ENCODE data around the gene MACROH2A2. TPM values are rescaled to one million over a fixed set of nuclear protein-coding genes. Genes with fewer than 3 reads are reported as not detected.

Gene MACROH2A2
- total RNA-seq, 1 donor from 2014 or later, result 17.9 TPM

DNA sequence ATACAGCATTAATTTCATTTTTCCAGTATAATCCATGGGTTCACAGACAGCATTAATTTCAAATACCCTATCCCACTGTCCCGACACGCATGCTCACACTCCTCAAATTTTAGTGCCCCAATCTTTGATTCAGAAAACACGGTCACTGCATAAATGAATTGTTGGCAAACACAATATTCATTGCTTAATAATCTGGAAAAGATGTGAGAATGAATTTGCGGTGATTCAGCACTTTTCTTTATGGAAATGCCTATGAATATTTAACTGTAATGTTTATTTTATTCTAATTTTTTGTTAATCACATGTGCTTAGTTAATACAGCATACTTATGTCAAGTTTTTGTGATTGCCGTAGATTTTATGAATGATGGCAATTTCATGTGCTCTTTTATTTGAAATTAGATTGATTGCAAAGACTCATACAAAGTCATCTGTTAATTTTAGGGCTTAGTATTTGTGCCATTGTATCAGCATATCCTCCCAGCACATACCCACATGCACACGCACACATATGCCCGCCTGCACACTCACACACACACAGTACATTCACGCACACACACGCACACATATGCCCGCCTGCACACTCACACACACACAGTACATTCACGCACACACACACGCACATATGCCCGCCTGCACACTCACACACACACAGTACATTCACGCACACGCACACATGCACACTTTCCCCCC, 35.1 kb downstream of the MACROH2A2 start:
- DNase-seq, result no peak
- Histone ChIP-seq H3K27me3 (ENCODE audit: low read depth) (no peaks in the 10 kb centered on the region), H3K9me3 (replicated peaks) (no peaks in the 10 kb centered on the region), H3K36me3 (peaks cover 18% of the 10 kb centered on the region), H3K27ac (replicated peaks) (no peak overlapping the region), H3K4me3 (no peak overlapping the region), H3K4me1 (no peaks in the 10 kb centered on the region)
- TF ChIP-seq, protein P1, sequence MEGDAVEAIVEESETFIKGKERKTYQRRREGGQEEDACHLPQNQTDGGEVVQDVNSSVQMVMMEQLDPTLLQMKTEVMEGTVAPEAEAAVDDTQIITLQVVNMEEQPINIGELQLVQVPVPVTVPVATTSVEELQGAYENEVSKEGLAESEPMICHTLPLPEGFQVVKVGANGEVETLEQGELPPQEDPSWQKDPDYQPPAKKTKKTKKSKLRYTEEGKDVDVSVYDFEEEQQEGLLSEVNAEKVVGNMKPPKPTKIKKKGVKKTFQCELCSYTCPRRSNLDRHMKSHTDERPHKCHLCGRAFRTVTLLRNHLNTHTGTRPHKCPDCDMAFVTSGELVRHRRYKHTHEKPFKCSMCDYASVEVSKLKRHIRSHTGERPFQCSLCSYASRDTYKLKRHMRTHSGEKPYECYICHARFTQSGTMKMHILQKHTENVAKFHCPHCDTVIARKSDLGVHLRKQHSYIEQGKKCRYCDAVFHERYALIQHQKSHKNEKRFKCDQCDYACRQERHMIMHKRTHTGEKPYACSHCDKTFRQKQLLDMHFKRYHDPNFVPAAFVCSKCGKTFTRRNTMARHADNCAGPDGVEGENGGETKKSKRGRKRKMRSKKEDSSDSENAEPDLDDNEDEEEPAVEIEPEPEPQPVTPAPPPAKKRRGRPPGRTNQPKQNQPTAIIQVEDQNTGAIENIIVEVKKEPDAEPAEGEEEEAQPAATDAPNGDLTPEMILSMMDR (IDR thresholded peaks at IDR 0.05; ENCODE audit: borderline replicate concordance), result no peak
- intact Hi-C loops (cut with micrococcal nuclease), result no loop called here

DNA sequence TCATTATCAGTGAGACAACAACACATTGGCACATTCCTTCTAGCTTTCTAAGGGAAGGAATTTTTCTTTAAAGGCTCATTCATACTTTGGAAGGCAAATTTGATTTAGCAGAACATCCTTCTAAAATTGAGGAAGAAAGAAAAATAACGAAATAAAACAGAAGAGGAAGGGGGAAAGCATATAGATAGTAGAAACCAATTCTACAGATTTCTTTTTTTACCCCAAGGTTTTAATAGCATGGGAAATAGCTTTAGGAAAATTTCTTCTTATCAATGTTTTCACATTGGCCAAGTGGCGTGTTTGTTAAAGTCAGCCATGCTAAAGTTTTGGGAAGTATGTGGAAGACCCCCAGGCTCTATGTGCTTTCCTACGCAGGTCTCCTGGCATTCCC, 35.7 kb downstream of the MACROH2A2 start:
- no peaks in the 10 kb centered on the region for H3K27me3 ChIP-seq (ENCODE audit: low read depth)
- DNase-seq, result no peak
- no peaks in the 10 kb centered on the region for H3K9me3 ChIP-seq (replicated peaks)
- H3K36me3 ChIP-seq, result peaks cover 23% of the 10 kb centered on the region
- TF ChIP-seq, protein P1 (IDR thresholded peaks at IDR 0.05; ENCODE audit: borderline replicate concordance), result no peak
- no peak overlapping the region for H3K4me3 ChIP-seq
- no peaks in the 10 kb centered on the region for H3K4me1 ChIP-seq
- intact Hi-C loops (cut with micrococcal nuclease), result no loop called here
- H3K27ac ChIP-seq (replicated peaks), result no peak overlapping the region

DNA sequence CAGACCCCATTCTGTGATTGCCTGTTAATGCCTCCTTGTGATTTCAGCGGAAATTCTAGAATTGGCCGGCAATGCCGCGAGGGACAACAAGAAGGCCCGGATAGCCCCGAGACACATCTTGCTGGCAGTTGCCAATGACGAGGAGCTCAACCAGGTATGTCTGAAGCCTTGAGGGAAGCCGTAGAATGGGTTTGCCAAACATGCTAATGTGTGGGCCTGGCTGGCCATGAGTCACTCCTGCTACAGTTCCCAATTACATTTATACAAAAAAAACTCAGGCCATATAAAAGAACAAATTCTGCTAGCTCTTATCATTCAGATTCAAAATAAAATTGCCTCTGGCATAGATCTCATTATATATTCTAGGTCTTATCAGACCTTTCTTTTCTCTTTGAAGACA, 37.4 kb downstream of the MACROH2A2 start:
- Histone ChIP-seq H3K36me3 (peaks cover 40% of the 10 kb centered on the region), H3K4me1 (no peaks in the 10 kb centered on the region), H3K27me3 (ENCODE audit: low read depth) (no peaks in the 10 kb centered on the region), H3K4me3 (no peak overlapping the region), H3K27ac (replicated peaks) (no peak overlapping the region), H3K9me3 (replicated peaks) (no peaks in the 10 kb centered on the region)
- TF ChIP-seq, protein P1 (IDR thresholded peaks at IDR 0.05; ENCODE audit: borderline replicate concordance), result no peak
- intact Hi-C loops (cut with micrococcal nuclease), result no loop called here
- no peak for DNase-seq

DNA sequence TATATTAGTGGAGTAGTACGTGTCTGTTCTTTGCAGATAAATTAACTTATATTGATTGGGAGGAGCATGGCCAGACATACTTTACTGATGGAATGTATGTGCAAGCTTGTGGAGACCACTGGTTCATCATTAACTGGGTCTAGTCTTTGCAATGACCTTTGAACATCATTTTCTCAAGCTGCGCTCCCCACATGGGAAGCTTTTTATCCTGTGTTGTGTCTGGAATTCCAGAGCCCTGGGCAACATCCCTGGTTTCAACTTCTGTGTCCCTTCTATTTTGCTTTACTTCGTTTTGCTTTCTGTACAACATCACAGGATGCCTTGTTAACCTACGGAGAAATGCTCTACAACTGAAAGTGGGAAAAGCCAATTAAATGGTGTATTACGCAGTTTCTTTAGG, 38.3 kb downstream of the MACROH2A2 start:
- H3K27me3 ChIP-seq (ENCODE audit: low read depth), result no peaks in the 10 kb centered on the region
- no peaks in the 10 kb centered on the region for H3K4me1 ChIP-seq
- TF ChIP-seq, protein P1 (IDR thresholded peaks at IDR 0.05; ENCODE audit: borderline replicate concordance), result no peak
- intact Hi-C loops (cut with micrococcal nuclease), result no loop called here
- no peak overlapping the region for H3K27ac ChIP-seq (replicated peaks)
- DNase-seq, result no peak
- H3K36me3 ChIP-seq, result peaks cover 48% of the 10 kb centered on the region
- H3K9me3 ChIP-seq (replicated peaks), result no peaks in the 10 kb centered on the region
- H3K4me3 ChIP-seq, result no peak overlapping the region

DNA sequence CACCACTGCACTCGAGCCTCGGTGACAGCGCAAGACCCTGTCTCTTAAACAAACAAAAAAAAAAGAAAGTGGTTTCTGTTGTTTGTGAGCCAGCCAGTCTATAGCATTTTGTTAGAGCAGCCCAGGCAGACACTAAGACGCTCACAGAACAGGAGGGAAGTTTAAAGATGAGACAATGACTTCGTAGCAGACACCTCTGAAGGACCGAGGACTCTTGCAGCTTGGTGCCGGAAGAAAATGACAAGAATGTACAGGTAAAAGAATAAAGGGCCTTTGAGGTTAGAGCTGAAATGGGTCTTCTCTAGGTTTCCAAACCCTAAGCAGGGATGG, 39.7 kb downstream of the MACROH2A2 start:
- DNase-seq, result no peak
- H3K9me3 ChIP-seq (replicated peaks), result no peaks in the 10 kb centered on the region
- no peaks in the 10 kb centered on the region for H3K27me3 ChIP-seq (ENCODE audit: low read depth)
- no peaks in the 10 kb centered on the region for H3K4me1 ChIP-seq
- intact Hi-C loops (cut with micrococcal nuclease), result no loop called here
- TF ChIP-seq, protein P1 (IDR thresholded peaks at IDR 0.05; ENCODE audit: borderline replicate concordance), result no peak
- H3K4me3 ChIP-seq, result no peak overlapping the region
- peaks cover 60% of the 10 kb centered on the region for H3K36me3 ChIP-seq
- H3K27ac ChIP-seq (replicated peaks), result no peak overlapping the region

Measured in left ventricle myocardium inferior (tissue), 1 donor.